Hepatocyte (in vitro differentiated cells): ENCODE data around the gene GAPT.

Experiments used
- EZH2 ChIP-seq: fragments of 200-600 bp; sonication (generic); IDR thresholded peaks from 2 replicates; pipeline ENCODE4 v1.6.1; 2016; ENCODE audit warnings: antibody characterized with exemption, mild to moderate bottlenecking, borderline replicate concordance
- TF ChIP-seq, protein P1 (sequence below): fragments of 200-600 bp; sonication (generic); IDR thresholded peaks from 2 replicates; pipeline ENCODE4 v1.5.1; 2016; ENCODE audit warnings: antibody characterized with exemption, mild to moderate bottlenecking; ENCODE audit not compliant: poor library complexity

DNA sequence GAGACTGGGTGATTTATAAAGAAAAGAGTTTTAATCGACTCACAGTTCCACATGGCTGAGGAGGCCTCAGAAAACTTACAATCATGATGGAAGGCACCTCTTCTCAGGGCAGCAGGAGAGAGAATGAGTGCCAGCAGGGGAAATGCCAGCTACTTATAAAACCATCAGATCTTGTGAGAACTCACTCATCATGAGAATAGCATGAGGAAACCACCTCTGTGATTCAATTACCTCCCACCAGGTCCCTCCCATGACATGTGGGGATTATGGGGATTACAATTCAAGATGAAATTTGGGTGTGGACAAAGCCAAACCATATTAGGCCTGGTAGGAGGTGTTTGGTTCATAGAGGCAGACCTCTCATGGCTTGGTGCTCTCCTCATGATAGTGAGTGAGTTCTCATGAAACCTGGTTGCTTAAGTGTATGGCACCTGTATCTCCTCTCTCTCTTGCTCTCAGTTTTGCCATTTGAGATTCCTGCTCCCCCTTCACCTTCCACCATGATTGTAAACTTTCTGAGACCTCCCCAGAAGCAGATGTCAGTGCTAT, 39.8 kb downstream of the GAPT start:
- TF ChIP-seq, protein P1, sequence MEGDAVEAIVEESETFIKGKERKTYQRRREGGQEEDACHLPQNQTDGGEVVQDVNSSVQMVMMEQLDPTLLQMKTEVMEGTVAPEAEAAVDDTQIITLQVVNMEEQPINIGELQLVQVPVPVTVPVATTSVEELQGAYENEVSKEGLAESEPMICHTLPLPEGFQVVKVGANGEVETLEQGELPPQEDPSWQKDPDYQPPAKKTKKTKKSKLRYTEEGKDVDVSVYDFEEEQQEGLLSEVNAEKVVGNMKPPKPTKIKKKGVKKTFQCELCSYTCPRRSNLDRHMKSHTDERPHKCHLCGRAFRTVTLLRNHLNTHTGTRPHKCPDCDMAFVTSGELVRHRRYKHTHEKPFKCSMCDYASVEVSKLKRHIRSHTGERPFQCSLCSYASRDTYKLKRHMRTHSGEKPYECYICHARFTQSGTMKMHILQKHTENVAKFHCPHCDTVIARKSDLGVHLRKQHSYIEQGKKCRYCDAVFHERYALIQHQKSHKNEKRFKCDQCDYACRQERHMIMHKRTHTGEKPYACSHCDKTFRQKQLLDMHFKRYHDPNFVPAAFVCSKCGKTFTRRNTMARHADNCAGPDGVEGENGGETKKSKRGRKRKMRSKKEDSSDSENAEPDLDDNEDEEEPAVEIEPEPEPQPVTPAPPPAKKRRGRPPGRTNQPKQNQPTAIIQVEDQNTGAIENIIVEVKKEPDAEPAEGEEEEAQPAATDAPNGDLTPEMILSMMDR: no peak
- no peak for TF ChIP-seq EZH2
